Measurements from ENCODE around the gene CFI. TPM values are rescaled to one million over a fixed set of nuclear protein-coding genes. Genes with fewer than 3 reads are reported as not detected.

CFI gene
- total and polyA plus RNA-seq, 2 of the 4 experiments (the other 2 are of a cell fraction), result 0.12 to 0.18 TPM

- Histone ChIP-seq H3K9me3 (ENCODE audit: control insufficient read depth, insufficient read depth, low read length) (no peaks in the 10 kb centered on the region), H2BK15ac (ENCODE audit: low read depth, low read length) (no peak overlapping the region), H4K5ac (ENCODE audit: low read depth, low read length) (no peak overlapping the region), H3K27me3 (ENCODE audit: control insufficient read depth, insufficient read depth, low read length) (peaks cover 2% of the 10 kb centered on the region; the same call in 1 of the 2 replicates), H3K9ac (ENCODE audit: low read depth, low read length) (no peak overlapping the region), H3K23ac (ENCODE audit: low read depth, low read length) (no peak overlapping the region), H4K91ac (ENCODE audit: insufficient read depth, low read depth, low read length) (no peak overlapping the region), H2BK120ac (ENCODE audit: low read depth, low read length) (no peak overlapping the region), H3K4me1 (ENCODE audit: control insufficient read depth, insufficient read depth, low read length) (peaks cover 7% of the 10 kb centered on the region), H3K27ac (ENCODE audit: insufficient read depth, low read length) (no peak overlapping the region), H4K20me1 (ENCODE audit: insufficient read depth, low read length) (no peaks in the 10 kb centered on the region), H2AK9ac (replicated peaks; ENCODE audit: low read depth, low read length, poor library complexity) (no peak overlapping the region), H3K4me2 (ENCODE audit: low read depth, low read length) (no peak overlapping the region), H2AFZ (replicated peaks; ENCODE audit: low read length, poor library complexity) (no peak overlapping the region), H3K4me3 (ENCODE audit: insufficient read depth, low read depth, low read length) (no peak overlapping the region), H3K79me1 (ENCODE audit: low read depth in 1 of 2, low read length in 2 of 2) (no peaks in the 10 kb centered on the region), H3K36me3 (ENCODE audit: control insufficient read depth, insufficient read depth, low read length) (no peaks in the 10 kb centered on the region), H3K56ac (ENCODE audit: extremely low read depth, insufficient read depth, low read length) (no peak overlapping the region), H2BK20ac (ENCODE audit: low read depth, low read length) (no peak overlapping the region), H2AK5ac (ENCODE audit: low read depth, low read length) (no peak overlapping the region), H2BK5ac (ENCODE audit: low read depth, low read length, poor library complexity, severe bottlenecking) (no peak overlapping the region), H4K8ac (ENCODE audit: low read depth in 2 of 2, low read length in 2 of 2) (no peak overlapping the region), H3K14ac (replicated peaks; ENCODE audit: low read depth, low read length) (no peak overlapping the region), H3K18ac (ENCODE audit: low read depth, low read length) (no peak overlapping the region), H3K9me1 (ENCODE audit: insufficient read depth, low read length) (no peaks in the 10 kb centered on the region), H3K4ac (ENCODE audit: low read depth, low read length) (no peak overlapping the region)
- dilution Hi-C loops (cut with HindIII; ENCODE audit: low sequenced_read_pairs, unreplicated experiment) (no loop called here), in situ Hi-C loops (cut with MboI; ENCODE audit: low sequenced_read_pairs) (no loop called here), intact Hi-C loops (cut with micrococcal nuclease) (no loop called here)
- TF ChIP-seq CHD1 (IDR thresholded peaks at IDR 0.05; ENCODE audit: low read depth, low read length) (no peak), CTCF (conservative IDR thresholded peaks at IDR 0.05; ENCODE audit: low read depth, low read length) (no peak), NFE2L2 (IDR thresholded peaks at IDR 0.05; ENCODE audit: low read depth, low read length) (no peak), USF2 (IDR thresholded peaks at IDR 0.05; ENCODE audit: low read depth, low read length) (no peak), MAZ (IDR thresholded peaks at IDR 0.05; ENCODE audit: borderline replicate concordance, low read depth, low read length) (no peak), RFX5 (IDR thresholded peaks at IDR 0.05; ENCODE audit: low read depth, low read length) (no peak)
- WGBS, 2 experiments (ENCODE audit: extremely low coverage in 2 of 2, insufficient read length in 1 of 2), result no CpG with 5 or more reads among the region's 3 CpGs
- ChIA-PET POLR2A (ENCODE audit: unreplicated experiment) (no interaction called here), CTCF (interaction anchor here (0.6 kb wide), 1 partner anchor 296 kb away, joined by 3 read pairs; no protein-coding TSS in a partner anchor)
- ATAC-seq (ENCODE audit: low read depth), result no peak; the same call in 1 of the 2 replicates
- no TSS peak for BruUV-seq (replicated peaks)
- DNase-seq, result peak; percentile 47
Observed at GRCh38 chr4:109739547-109739946, 62.3 kb downstream of the CFI start.
